Peyer's patch (tissue), 4 donors: Measurements from ENCODE around the gene APPL2.

Experiments used
- POLR2A ChIP-seq, 2 donors: fragments of 450-650 bp; IDR thresholded peaks; one replicate each; pipeline ENCODE4 v1.5.1; 2017; ENCODE audit warnings: antibody characterized with exemption in 2 of 2, mild to moderate bottlenecking in 2 of 2, moderate library complexity in 2 of 2
- TF ChIP-seq, protein P1 (sequence below), 6 experiments: fragments of 450-650 bp in 4 of 6; fragments of 200-600 bp in 2 of 6; sonication (generic) in 1 of 6; IDR thresholded peaks; one replicate each; pipeline ENCODE4 v1.5.1; 2017 to 2019; ENCODE audit warnings: antibody characterized with exemption in 6 of 6, mild to moderate bottlenecking in 3 of 6, moderate library complexity in 1 of 6

DNA sequence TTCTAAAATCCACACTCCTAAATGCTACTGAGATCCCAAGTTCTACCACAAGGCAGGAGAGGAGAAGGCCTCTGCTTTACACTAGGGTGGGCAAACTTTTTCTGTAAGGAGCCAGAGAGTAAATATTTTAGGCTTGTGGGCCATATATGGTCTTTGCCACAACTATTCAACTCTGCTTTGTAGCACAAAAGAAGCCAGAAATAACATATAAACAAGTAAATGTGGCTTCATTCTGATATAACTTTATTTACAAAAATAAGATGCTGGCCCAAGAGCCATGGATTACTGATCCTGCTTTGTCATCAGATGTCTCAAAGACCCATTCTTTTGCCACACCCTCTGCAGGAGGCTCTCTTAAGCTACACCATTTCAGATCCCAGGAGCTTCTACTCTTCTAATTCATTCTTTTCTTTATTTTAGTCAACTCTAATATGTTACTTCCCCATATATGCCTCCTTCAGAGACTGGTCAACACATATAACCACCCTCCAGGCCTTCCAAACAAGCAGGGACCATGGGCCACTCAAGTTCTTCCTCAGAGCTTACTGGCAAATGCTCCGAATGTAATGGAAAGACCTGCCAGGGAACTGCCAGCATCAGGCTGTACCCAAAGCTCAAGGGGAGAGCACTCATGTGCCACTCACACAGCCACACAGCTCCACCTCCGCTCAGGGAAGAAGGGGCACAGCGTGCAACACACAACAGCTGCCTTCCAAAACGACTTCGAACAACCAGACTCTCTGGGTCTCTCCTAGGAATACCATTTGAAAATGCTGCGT is 15.6 kb downstream of the APPL2 start:
- TF ChIP-seq POLR2A (IDR thresholded peaks at IDR 0.05) = no peak
- TF ChIP-seq, protein P1, sequence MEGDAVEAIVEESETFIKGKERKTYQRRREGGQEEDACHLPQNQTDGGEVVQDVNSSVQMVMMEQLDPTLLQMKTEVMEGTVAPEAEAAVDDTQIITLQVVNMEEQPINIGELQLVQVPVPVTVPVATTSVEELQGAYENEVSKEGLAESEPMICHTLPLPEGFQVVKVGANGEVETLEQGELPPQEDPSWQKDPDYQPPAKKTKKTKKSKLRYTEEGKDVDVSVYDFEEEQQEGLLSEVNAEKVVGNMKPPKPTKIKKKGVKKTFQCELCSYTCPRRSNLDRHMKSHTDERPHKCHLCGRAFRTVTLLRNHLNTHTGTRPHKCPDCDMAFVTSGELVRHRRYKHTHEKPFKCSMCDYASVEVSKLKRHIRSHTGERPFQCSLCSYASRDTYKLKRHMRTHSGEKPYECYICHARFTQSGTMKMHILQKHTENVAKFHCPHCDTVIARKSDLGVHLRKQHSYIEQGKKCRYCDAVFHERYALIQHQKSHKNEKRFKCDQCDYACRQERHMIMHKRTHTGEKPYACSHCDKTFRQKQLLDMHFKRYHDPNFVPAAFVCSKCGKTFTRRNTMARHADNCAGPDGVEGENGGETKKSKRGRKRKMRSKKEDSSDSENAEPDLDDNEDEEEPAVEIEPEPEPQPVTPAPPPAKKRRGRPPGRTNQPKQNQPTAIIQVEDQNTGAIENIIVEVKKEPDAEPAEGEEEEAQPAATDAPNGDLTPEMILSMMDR (IDR thresholded peaks at IDR 0.05) = no peak
